ENCODE measurements around the gene ACADSB. TPM values are rescaled to one million over a fixed set of nuclear protein-coding genes. Genes with fewer than 3 reads are reported as not detected.

ACADSB gene
- 100 to 1,000 TPM in 4 of 10 donors, 10 to 100 TPM in 6; 54.6 to 114 (median 96.4) TPM for total RNA-seq
- polyA plus RNA-seq: 1 to 10 TPM; 6.8 to 8.7 TPM
- long read RNA-seq, donor 1, full-length matches to known transcripts: 12 of 33 reads
- long read RNA-seq, donor 1, partial matches to known transcripts: 5 of 33 reads
- long read RNA-seq, donor 1, other reads (novel, unspliced or antisense): 16 of 33 reads
- long read RNA-seq, donor 2, full-length matches to known transcripts: 17 of 60 reads
- long read RNA-seq, donor 2, partial matches to known transcripts: 4 of 60 reads
- long read RNA-seq, donor 2, other reads (novel, unspliced or antisense): 39 of 60 reads
- long read RNA-seq, donor 3, full-length matches to known transcripts: 32 of 79 reads
- long read RNA-seq, donor 3, partial matches to known transcripts: 41 of 79 reads
- long read RNA-seq, donor 3, other reads (novel, unspliced or antisense): 6 of 79 reads

- Histone ChIP-seq H3K27me3 (no peaks in the 10 kb centered on the region), H3K9me3 (no peaks in the 10 kb centered on the region), H3K36me3 (peaks cover 0 to 2% (median 0%) of the 10 kb centered on the region in 9 donors), H3K4me3 (peak within 1 kb of the TSS; percentile 71 to 97 (median 88)), H3K27ac (peak within 1 kb of the TSS; percentile 55 to 96 (median 90)), H3K4me1 (peaks cover 4 to 56% (median 42%) of the 10 kb centered on the region in 9 donors)
- DNase-seq (peak; percentile 94 to 98), ATAC-seq (peak; percentile 97 to 99 (median 98))
- no peak for TF ChIP-seq CTCF (IDR thresholded peaks at IDR 0.05)
- 1% methylated on average over 68 of the region's 68 CpGs for WGBS, 2 donors
- intact Hi-C loops (cut with DNase I): loop anchor here in 3 of 10 donors (1.0 to 10.0 kb wide), 3 partner anchors 28 to 146 kb away; partner anchors contain the start of genes PSTK (in 2 of the 3) and BUB3 (in 1 of the 3)
Measured at GRCh38 chr10:123008355-123009104, at the start of gene ACADSB, which contains the start of gene IKZF5. Gene ACADSB, plus strand, starts transcription at chr10:123009006. Its CDS starts 24 bp downstream, at chr10:123009030. Gene IKZF5, minus strand, starts transcription at chr10:123008795. Its CDS starts 10,170 bp downstream, at chr10:122998625.

- no peak overlapping the region for H3K4me3 ChIP-seq
- no peaks in the 10 kb centered on the region for H3K27me3 ChIP-seq
- H3K9me3 ChIP-seq: peaks cover 0 to 21% (median 9%) of the 10 kb centered on the region in 11 donors
- no peak overlapping the region for H3K27ac ChIP-seq
- ATAC-seq (no peak), DNase-seq (no peak)
- TF ChIP-seq CTCF (IDR thresholded peaks at IDR 0.05): no peak
- no peaks in the 10 kb centered on the region for H3K36me3 ChIP-seq
- 58 to 84% methylated on average over 3 of the region's 3 CpGs for WGBS, 2 donors
- intact Hi-C loops (cut with DNase I): no loop called here
- H3K4me1 ChIP-seq: no peaks in the 10 kb centered on the region
Measured at GRCh38 chr10:122962405-122962804, 46.4 kb upstream of the ACADSB start.

GRCh38 chr10:122966879-122967278 is 41.9 kb upstream of the ACADSB start:
- no peak for TF ChIP-seq CTCF (IDR thresholded peaks at IDR 0.05)
- DNase-seq (no peak), ATAC-seq (no peak)
- intact Hi-C loops (cut with DNase I): no loop called here
- Histone ChIP-seq H3K27me3 (no peaks in the 10 kb centered on the region), H3K27ac (no peak overlapping the region), H3K4me1 (no peaks in the 10 kb centered on the region), H3K36me3 (no peaks in the 10 kb centered on the region), H3K9me3 (peaks cover 0 to 40% (median 10%) of the 10 kb centered on the region in 11 donors), H3K4me3 (no peak overlapping the region)

- Histone ChIP-seq H3K4me3 (no peak overlapping the region), H3K27me3 (no peaks in the 10 kb centered on the region), H3K9me3 (peaks cover 0 to 40% (median 10%) of the 10 kb centered on the region in 11 donors), H3K4me1 (no peaks in the 10 kb centered on the region), H3K27ac (no peak overlapping the region), H3K36me3 (no peaks in the 10 kb centered on the region)
- ATAC-seq: no peak
- TF ChIP-seq CTCF (IDR thresholded peaks at IDR 0.05): no peak
- intact Hi-C loops (cut with DNase I): no loop called here
- no peak for DNase-seq
- 80 to 81% methylated on average over 3 of the region's 3 CpGs for WGBS, 2 donors
Measured at GRCh38 chr10:122968698-122969097, 40.1 kb upstream of the ACADSB start.

All from heart right ventricle (tissue), 16 donors.